Skeletal muscle cell (primary cell): ENCODE results near the gene VAV3.

Experiments
- DNase-seq: peaks from one replicate; pipeline ENCODE4 v3.0.0-alpha.2; 2010; ENCODE audit warnings: low read depth
- H3K4me3 ChIP-seq: 2 replicates; pipeline ENCODE4 v1.5.1; 2011; ENCODE audit warnings: low read depth, mild to moderate bottlenecking, control low read depth, low read length, moderate library complexity

The VAV3 gene

GRCh38 chr1:107940017-107940577, 24.9 kb downstream of the VAV3 start:
- no peak for DNase-seq
- H3K4me3 ChIP-seq, result no peak overlapping the region

GRCh38 chr1:107939256-107939655, 25.7 kb downstream of the VAV3 start:
- H3K4me3 ChIP-seq, result no peak overlapping the region
- no peak for DNase-seq

GRCh38 chr1:107936498-107937481, 28.2 kb downstream of the VAV3 start:
- no peak overlapping the region for H3K4me3 ChIP-seq
- peak; percentile 78 for DNase-seq

GRCh38 chr1:107935396-107936064, 29.4 kb downstream of the VAV3 start:
- no peak overlapping the region for H3K4me3 ChIP-seq
- no peak for DNase-seq

GRCh38 chr1:107934578-107934977, 30.4 kb downstream of the VAV3 start:
- DNase-seq, result no peak

GRCh38 chr1:107933736-107934135, 31.2 kb downstream of the VAV3 start:
- H3K4me3 ChIP-seq, result no peak overlapping the region
- no peak for DNase-seq

More at GRCh38 chr1:107934578-107934977, 30.4 kb downstream of the VAV3 start:
- no peak overlapping the region for H3K4me3 ChIP-seq

- DNase-seq, result no peak
- H3K4me3 ChIP-seq, result no peak overlapping the region
These were observed 34.7 kb downstream of the VAV3 start for GRCh38 chr1:107930292-107930691.

GRCh38 chr1:107927820-107928219, 37.2 kb downstream of the VAV3 start:
- no peak for DNase-seq
- no peak overlapping the region for H3K4me3 ChIP-seq

- no peak overlapping the region for H3K4me3 ChIP-seq
- DNase-seq, result peak; percentile 7
These were observed 38.4 kb downstream of the VAV3 start for GRCh38 chr1:107926436-107927080.

GRCh38 chr1:107925565-107925964, 39.4 kb downstream of the VAV3 start:
- no peak for DNase-seq
- H3K4me3 ChIP-seq, result no peak overlapping the region

- no peak for DNase-seq
- H3K4me3 ChIP-seq, result no peak overlapping the region
These were observed 44.0 kb downstream of the VAV3 start for GRCh38 chr1:107920999-107921398.

GRCh38 chr1:107920561-107920960, 44.4 kb downstream of the VAV3 start:
- no peak overlapping the region for H3K4me3 ChIP-seq
- no peak for DNase-seq

GRCh38 chr1:107919953-107920352, 45.0 kb downstream of the VAV3 start:
- no peak for DNase-seq
- no peak overlapping the region for H3K4me3 ChIP-seq

- no peak for DNase-seq
- H3K4me3 ChIP-seq, result no peak overlapping the region
These were observed 50.7 kb downstream of the VAV3 start for GRCh38 chr1:107914119-107914765.

GRCh38 chr1:107912656-107913055, 52.3 kb downstream of the VAV3 start:
- no peak for DNase-seq
- no peak overlapping the region for H3K4me3 ChIP-seq

GRCh38 chr1:107900090-107900945, 64.7 kb downstream of the VAV3 start:
- no peak for DNase-seq
- H3K4me3 ChIP-seq, result no peak overlapping the region

GRCh38 chr1:107899655-107900054, 65.3 kb downstream of the VAV3 start:
- DNase-seq, result no peak
- H3K4me3 ChIP-seq, result no peak overlapping the region
